BLaER1 (cell line): Measurements from ENCODE around the gene TRIM63.
A peak's percentile ranks its signal among the peaks of the same experiment; 100 is the strongest.

Source experiments
- H3K27ac ChIP-seq: shearing (Covaris generic); formaldehyde crosslinking; 2 replicates; pipeline ENCODE4 v1.8.1; 2022
- H3K27me3 ChIP-seq: shearing (Covaris generic); formaldehyde crosslinking; 2 replicates; pipeline ENCODE4 v1.8.1; 2022
- H3K36me3 ChIP-seq: shearing (Covaris generic); formaldehyde crosslinking; 2 replicates; pipeline ENCODE4 v1.8.1; 2022
- H3K4me1 ChIP-seq: shearing (Covaris generic); formaldehyde crosslinking; 2 replicates; pipeline ENCODE4 v1.8.1; 2022
- H3K4me2 ChIP-seq: shearing (Covaris generic); formaldehyde crosslinking; 2 replicates; pipeline ENCODE4 v1.8.1; 2022
- H3K4me3 ChIP-seq: shearing (Covaris generic); formaldehyde crosslinking; 2 replicates; pipeline ENCODE4 v1.8.1; 2022
- H3K9ac ChIP-seq: shearing (Covaris generic); formaldehyde crosslinking; 2 replicates; pipeline ENCODE4 v1.8.1; 2022
- H3K9me3 ChIP-seq: shearing (Covaris generic); formaldehyde crosslinking; 2 replicates; pipeline ENCODE4 v1.8.1; 2022
- H4K20me1 ChIP-seq: shearing (Covaris generic); formaldehyde crosslinking; 2 replicates; pipeline ENCODE4 v1.8.1; 2022
- Cebpa-rat ChIP-seq: shearing (Covaris generic); IDR thresholded peaks from 2 replicates; pipeline ENCODE4 v1.8.1; 2022

The TRIM63 gene

GRCh38 chr1:26044971-26045721 lies 22.3 kb downstream of the TRIM63 start:
- H3K27me3 ChIP-seq = peaks cover 70% of the 10 kb centered on the region
- no peaks in the 10 kb centered on the region for H3K4me1 ChIP-seq
- no peak overlapping the region for H3K4me3 ChIP-seq
- no peaks in the 10 kb centered on the region; the same call in 1 of the 2 replicates for H4K20me1 ChIP-seq
- no peak overlapping the region for H3K27ac ChIP-seq
- TF ChIP-seq Cebpa-rat = no peak
- no peaks in the 10 kb centered on the region for H3K36me3 ChIP-seq
- H3K9ac ChIP-seq = no peak overlapping the region
- no peak overlapping the region for H3K4me2 ChIP-seq
- H3K9me3 ChIP-seq = no peaks in the 10 kb centered on the region

GRCh38 chr1:26044414-26044813 lies 23.0 kb downstream of the TRIM63 start:
- no peak for TF ChIP-seq Cebpa-rat
- Histone ChIP-seq H3K4me3 (no peak overlapping the region), H3K9me3 (no peaks in the 10 kb centered on the region), H3K4me1 (no peaks in the 10 kb centered on the region), H3K27ac (no peak overlapping the region), H4K20me1 (no peaks in the 10 kb centered on the region; the same call in 1 of the 2 replicates), H3K27me3 (peaks cover 67% of the 10 kb centered on the region), H3K36me3 (no peaks in the 10 kb centered on the region), H3K4me2 (no peak overlapping the region), H3K9ac (no peak overlapping the region)

DNA sequence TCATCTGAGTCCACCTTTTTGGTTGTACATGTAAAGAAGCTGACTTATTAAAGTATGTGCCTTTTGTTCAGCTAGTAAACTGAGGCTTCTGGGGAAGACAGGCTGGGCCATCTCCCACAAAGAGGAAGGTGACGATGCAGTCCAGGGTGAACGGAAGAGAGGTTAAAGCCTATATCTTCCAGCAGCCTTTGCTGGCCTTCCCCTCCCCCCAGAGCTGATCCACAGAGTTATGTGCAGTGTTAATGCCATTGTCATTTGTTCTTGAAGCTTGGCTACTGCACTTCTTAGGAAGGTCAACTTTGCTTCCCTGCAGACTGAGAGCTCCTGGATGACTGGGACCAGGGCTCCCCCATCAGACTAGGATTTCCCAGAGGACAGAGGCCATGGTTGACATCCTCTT lies 23.7 kb downstream of the TRIM63 start:
- no peaks in the 10 kb centered on the region for H3K9me3 ChIP-seq
- H3K9ac ChIP-seq = no peak overlapping the region
- H3K27ac ChIP-seq = no peak overlapping the region
- no peaks in the 10 kb centered on the region for H3K36me3 ChIP-seq
- no peak overlapping the region for H3K4me2 ChIP-seq
- peaks cover 60% of the 10 kb centered on the region for H3K27me3 ChIP-seq
- H3K4me1 ChIP-seq = no peaks in the 10 kb centered on the region
- H3K4me3 ChIP-seq = no peak overlapping the region
- no peak for TF ChIP-seq Cebpa-rat
- H4K20me1 ChIP-seq = no peaks in the 10 kb centered on the region; the same call in 1 of the 2 replicates

DNA sequence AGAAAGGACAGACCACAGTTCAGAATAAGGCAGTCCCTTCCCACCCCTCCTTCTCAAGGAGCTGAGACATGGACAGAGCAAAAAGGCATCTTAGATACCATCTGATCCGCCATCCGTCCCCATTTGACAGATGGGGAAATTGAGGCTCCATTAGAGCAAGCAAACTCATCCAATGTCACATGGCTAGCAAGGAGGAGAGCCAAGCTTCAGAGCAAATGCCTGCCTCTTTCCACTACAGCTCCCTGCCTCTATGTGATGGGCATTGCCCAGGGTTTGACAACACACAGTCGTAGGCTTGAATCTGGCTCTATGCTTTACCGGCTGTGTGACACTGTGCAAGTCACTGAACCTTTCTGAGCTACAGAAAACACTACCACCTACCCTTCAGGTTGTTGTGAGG lies 25.5 kb downstream of the TRIM63 start:
- Histone ChIP-seq H3K27me3 (peaks cover 42% of the 10 kb centered on the region), H3K4me3 (no peak overlapping the region), H3K9ac (no peak overlapping the region), H4K20me1 (no peaks in the 10 kb centered on the region; the same call in 1 of the 2 replicates), H3K36me3 (no peaks in the 10 kb centered on the region), H3K4me1 (peaks cover 10% of the 10 kb centered on the region), H3K9me3 (no peaks in the 10 kb centered on the region), H3K27ac (no peak overlapping the region), H3K4me2 (no peak overlapping the region)
- no peak for TF ChIP-seq Cebpa-rat

GRCh38 chr1:26041401-26041800 lies 26.0 kb downstream of the TRIM63 start:
- TF ChIP-seq Cebpa-rat = no peak
- Histone ChIP-seq H3K9ac (no peak overlapping the region), H4K20me1 (no peaks in the 10 kb centered on the region; the same call in 1 of the 2 replicates), H3K4me2 (no peak overlapping the region), H3K27ac (no peak overlapping the region), H3K4me1 (peaks cover 16% of the 10 kb centered on the region), H3K36me3 (no peaks in the 10 kb centered on the region), H3K27me3 (peaks cover 37% of the 10 kb centered on the region), H3K4me3 (no peak overlapping the region), H3K9me3 (no peaks in the 10 kb centered on the region)

GRCh38 chr1:26038904-26039303 lies 28.5 kb downstream of the TRIM63 start:
- H3K4me3 ChIP-seq = no peak overlapping the region
- H3K9ac ChIP-seq = no peak overlapping the region
- no peak for TF ChIP-seq Cebpa-rat
- no peak overlapping the region for H3K27ac ChIP-seq
- peaks cover 12% of the 10 kb centered on the region for H3K27me3 ChIP-seq
- H3K36me3 ChIP-seq = no peaks in the 10 kb centered on the region
- H3K9me3 ChIP-seq = no peaks in the 10 kb centered on the region
- no peaks in the 10 kb centered on the region for H4K20me1 ChIP-seq
- no peak overlapping the region for H3K4me2 ChIP-seq
- H3K4me1 ChIP-seq = peaks cover 29% of the 10 kb centered on the region

DNA sequence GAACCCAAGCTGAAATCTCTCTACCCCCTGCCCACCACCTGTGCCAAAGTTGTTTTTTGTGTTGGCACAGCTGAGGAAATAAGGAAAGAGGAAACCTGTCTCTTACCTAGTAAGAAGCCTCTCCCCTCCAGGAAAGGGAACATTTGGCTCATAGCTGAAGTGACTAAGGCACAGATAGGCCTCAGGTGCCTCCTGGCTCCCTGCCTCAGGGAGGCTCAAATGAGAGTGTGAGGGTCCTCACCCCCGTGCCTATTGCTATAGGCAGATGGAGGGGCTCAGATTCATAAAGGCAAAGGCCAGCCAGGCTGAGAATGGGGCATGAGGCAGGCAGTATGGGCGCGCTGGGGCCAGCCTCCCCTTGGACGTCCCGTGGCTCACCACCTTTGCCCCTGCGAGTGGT lies 29.0 kb downstream of the TRIM63 start:
- H3K27me3 ChIP-seq = peaks cover 7% of the 10 kb centered on the region
- no peaks in the 10 kb centered on the region for H3K36me3 ChIP-seq
- H3K4me1 ChIP-seq = peaks cover 29% of the 10 kb centered on the region
- TF ChIP-seq Cebpa-rat = no peak
- H3K4me2 ChIP-seq = peak overlapping the region; percentile 8; the same call in 1 of the 2 replicates
- no peak overlapping the region for H3K27ac ChIP-seq
- no peaks in the 10 kb centered on the region for H3K9me3 ChIP-seq
- H3K4me3 ChIP-seq = no peak overlapping the region
- H4K20me1 ChIP-seq = no peaks in the 10 kb centered on the region
- H3K9ac ChIP-seq = no peak overlapping the region

DNA sequence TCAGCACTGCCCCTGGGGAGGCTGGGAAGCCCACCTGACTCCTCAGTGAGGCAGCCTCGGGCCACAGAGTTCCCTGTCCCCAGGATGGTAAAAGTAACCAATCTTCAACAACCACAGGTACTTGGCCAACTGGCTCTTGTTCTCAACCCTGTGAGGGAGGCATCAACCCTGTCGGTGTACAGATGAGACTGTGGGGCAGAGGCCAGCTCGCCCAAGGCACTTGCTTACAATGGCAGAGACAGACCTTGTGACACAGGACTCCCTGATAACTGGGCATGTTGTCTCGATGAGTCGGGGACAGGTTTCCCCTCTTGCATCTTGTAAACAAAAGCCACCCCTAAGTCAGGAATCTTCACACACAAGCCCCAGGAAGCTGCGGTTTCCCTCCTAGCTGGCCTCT lies 29.5 kb downstream of the TRIM63 start:
- Histone ChIP-seq H3K36me3 (no peaks in the 10 kb centered on the region), H3K27ac (no peak overlapping the region), H3K4me1 (peaks cover 29% of the 10 kb centered on the region), H3K9ac (no peak overlapping the region), H3K27me3 (0 out of 2 replicates have a peak, but pooled peaks cover 3% of the 10 kb centered on the region), H3K4me2 (peak overlapping the region; percentile 8; the same call in 1 of the 2 replicates), H3K9me3 (no peaks in the 10 kb centered on the region), H4K20me1 (no peaks in the 10 kb centered on the region), H3K4me3 (no peak overlapping the region)
- no peak for TF ChIP-seq Cebpa-rat

DNA sequence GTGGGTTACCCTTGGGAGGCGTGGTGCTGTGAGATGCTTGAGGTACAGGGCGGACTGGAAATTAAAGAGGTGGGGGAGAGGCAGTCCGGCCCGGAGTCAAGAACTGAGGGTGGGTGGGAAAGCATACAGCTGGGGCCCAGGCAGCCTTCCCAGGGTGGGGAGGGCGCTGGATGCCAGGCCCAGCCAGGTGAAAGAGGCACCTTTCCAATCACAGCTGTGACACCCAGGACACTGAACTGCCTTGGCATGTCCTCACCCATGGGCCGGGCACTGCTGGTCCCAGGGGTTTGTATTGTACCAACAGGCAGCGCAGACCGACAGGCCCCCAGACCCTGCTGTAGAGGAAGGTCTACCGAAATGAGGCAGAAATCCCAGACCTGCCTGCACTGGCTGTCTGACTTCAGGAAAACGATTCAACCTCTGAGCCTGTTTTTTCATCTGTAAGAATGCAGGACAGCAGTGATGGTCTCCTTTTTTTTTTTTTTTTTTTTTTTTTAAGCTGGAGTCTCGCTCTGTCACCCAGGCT lies 30.6 kb downstream of the TRIM63 start:
- no peaks in the 10 kb centered on the region for H3K27me3 ChIP-seq
- TF ChIP-seq Cebpa-rat = no peak
- H3K9me3 ChIP-seq = no peaks in the 10 kb centered on the region
- no peaks in the 10 kb centered on the region for H3K36me3 ChIP-seq
- no peaks in the 10 kb centered on the region for H4K20me1 ChIP-seq
- peak overlapping the region; percentile 99 for H3K4me2 ChIP-seq
- H3K27ac ChIP-seq = no peak overlapping the region
- peaks cover 29% of the 10 kb centered on the region for H3K4me1 ChIP-seq
- no peak overlapping the region for H3K9ac ChIP-seq
- no peak overlapping the region for H3K4me3 ChIP-seq

GRCh38 chr1:26035959-26036755 lies 31.3 kb downstream of the TRIM63 start:
- H3K27ac ChIP-seq = no peak overlapping the region

More at GRCh38 chr1:26035959-26036755, 31.3 kb downstream of the TRIM63 start:
- Histone ChIP-seq H4K20me1 (no peaks in the 10 kb centered on the region), H3K9ac (peak overlapping the region; percentile 78), H3K27me3 (no peaks in the 10 kb centered on the region), H3K4me3 (peak overlapping the region; percentile 81), H3K4me1 (peaks cover 29% of the 10 kb centered on the region), H3K4me2 (peak overlapping the region; percentile 99), H3K9me3 (no peaks in the 10 kb centered on the region), H3K36me3 (no peaks in the 10 kb centered on the region)
- no peak for TF ChIP-seq Cebpa-rat
